Activated CD8-positive, alpha-beta memory T cell treated with anti-CD3 and anti-CD28 coated beads for 1 hour (primary cell): ENCODE measurements around the gene THAP5.
A peak's percentile ranks its signal among the peaks of the same experiment; 100 is the strongest.

Experiments used
- DNase-seq, 2 donors: peaks; one replicate each; pipeline ENCODE4 v3.0.0-alpha.2; 2020; ENCODE audit warnings: low read depth in 1 of 2; ENCODE audit errors: extremely low read depth in 1 of 2

THAP5 gene, protein sequence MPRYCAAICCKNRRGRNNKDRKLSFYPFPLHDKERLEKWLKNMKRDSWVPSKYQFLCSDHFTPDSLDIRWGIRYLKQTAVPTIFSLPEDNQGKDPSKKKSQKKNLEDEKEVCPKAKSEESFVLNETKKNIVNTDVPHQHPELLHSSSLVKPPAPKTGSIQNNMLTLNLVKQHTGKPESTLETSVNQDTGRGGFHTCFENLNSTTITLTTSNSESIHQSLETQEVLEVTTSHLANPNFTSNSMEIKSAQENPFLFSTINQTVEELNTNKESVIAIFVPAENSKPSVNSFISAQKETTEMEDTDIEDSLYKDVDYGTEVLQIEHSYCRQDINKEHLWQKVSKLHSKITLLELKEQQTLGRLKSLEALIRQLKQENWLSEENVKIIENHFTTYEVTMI

DNA sequence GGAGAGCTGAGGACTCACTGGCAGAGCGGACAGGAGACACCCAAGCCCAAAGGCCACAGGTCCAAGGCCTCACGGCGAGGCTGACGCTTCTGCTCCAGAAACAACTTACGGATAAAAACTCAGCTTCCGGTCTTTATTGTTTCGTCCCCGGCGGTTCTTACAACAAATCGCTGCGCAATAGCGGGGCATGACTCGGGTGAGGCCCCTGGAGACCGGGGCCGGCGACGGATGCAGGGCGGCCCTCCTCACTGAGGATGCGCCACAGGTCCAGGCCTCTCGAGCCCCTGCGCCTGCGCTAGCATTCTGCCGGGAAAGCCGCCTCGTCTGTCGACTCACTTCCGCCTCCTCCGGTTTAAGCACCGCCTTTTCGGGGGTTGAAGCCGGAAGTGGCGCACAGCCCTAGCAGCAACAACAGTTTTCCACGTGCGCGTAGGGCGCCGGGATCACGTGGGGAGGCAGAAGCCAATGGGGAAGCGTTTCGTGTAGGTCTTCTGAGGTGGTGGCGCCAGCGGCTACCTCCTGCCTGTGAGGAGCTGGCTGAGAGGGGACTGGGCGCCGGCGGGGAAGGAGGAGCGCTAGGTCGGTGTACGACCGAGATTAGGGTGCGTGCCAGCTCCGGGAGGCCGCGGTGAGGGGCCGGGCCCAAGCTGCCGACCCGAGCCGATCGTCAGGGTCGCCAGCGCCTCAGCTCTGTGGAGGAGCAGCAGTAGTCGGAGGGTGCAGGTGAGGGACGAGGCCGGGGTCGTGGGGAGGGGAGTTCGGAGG lies at the start of gene THAP5, which contains the start of gene DNAJB9:
Gene THAP5, minus strand, starts transcription at position 326 of the 765 bp plus-strand sequence. Its CDS starts 137 bp downstream, at position 189.
Gene DNAJB9, plus strand, starts transcription at position 494 of the 765 bp plus-strand sequence. CDS start 1,853 bp downstream, outside the sequence.
- DNase-seq = peak; percentile 98 to 99

DNA sequence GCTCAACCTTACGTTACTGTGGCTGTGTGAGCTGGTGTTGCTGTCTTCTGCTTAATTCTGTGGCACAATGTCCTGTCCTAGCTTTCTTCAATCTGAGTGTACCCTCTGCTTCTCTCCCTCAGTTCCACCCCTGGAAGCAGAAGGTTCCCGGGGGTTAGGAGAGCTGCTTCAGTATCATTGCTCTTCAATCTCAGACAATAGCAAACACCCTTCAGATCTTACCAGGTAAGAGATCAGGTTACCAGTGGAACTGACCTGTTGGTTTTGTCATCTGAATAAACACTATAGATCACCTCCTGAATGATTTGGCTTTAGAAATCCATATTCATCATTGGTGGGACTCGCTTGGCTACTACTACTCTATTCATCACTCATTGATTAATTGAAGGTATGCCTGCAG lies 48.5 kb upstream of the THAP5 start:
- no peak for DNase-seq

DNA sequence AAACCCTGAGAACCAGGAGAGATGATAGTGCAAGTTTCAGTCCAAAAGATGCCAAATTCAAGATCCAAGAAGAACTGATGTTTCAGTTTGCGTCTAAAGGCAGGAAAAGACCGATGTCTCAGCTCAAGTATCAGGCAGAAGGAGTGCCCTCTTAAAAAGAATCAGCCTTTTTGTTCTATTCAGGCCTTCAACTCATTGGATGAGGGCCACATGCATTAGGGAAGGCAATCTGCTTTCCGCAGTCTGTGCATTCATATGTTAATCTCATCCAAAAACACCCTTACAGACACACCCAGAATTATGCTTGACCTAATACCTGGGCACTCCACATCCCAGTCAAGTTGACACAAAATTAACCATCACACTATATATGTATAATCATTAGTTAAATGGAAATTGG lies 45.4 kb upstream of the THAP5 start:
- no peak for DNase-seq

DNA sequence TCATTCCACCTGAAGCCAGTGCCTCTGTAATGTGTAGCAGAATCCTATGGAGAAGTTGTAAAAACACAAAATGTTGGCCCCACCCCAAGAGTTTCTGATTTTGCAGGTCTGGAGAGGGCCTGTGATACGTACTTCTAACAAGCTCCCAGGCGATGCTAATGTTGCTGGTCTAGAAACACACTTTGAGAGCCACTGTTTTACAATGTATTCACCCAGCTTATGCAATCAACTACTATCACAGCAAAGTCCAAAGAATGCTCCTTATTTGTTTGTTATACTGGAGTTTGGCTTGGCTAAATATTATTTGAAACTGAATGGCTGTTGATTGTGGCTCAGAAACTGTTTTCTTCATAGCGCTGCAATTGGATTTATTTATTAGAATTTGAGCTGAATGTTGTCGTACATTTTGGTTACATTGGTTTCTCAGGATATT lies 44.5 kb upstream of the THAP5 start:
- DNase-seq = no peak

DNA sequence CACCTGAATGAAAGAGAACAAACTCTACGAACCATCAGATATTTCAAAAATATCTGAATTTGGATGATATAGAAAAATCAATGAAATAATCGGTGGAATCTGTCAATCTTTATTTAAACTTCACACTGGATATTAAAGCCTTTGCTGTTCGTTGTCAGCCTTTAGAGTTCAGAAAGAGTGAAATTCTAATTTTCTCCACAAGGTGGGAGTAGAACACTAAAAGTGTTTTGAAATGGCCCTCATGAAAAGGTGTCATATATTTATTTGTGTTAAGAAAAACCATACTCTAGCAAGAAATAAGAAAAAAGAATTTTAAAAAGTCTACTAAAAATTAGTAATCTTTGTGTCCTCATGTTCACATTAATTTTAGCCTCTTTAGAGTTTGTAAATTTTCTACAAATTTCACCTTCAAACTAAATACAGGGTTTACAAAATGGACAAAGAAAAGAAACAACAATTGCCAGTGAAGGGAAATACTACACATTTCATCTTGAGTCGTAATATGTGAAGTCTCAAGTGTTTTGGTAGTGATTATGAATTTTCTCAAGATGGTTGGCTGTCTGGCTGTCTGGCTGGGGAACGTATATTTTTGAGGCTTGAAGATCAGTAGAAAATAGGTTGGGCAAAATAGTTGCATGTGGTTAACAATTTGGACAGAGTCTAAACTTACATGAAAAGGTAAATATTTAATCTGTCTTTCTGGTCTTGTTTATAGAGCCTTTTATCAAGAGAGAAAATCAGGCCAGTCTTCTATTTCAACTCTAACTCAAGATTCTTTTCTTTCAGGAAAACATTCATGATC lies 43.8 kb upstream of the THAP5 start:
- no peak for DNase-seq

DNA sequence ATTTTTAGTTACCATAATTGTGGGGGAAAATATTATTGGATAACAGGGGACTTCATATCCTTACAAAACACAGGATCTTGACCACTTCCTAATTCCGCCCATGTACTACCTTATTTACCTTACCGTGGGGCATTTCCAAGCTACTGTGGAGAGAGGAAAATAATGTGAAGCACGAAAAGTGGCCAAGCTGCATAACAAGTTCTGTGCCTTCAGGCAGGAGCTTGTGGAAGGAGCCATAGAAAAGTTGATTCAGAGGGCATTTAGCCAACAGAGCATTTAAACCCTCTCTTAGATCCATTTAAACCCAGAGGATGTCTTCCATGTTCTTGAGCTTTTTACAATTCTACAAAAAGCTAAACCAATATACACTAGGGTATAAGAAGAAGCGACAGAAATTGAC lies 41.8 kb upstream of the THAP5 start:
- no peak for DNase-seq

DNA sequence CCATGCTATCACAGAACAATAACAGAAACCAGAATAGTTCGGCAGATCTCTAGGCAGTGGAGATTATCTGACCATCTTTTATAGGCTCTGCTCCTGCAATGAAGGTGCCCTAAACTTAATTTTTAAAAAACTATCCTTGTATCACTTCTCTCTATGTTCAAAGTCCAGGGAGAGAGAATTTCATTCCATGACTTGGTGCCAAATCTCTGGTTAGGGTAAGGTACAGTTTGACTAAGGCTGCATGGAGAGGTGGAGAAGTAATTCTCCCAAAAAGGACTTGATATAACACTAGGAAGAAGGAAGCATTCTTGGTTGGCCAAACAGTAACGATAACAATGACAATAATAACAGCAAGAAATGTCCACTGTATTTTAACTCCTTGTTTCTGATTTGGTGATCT lies 40.1 kb upstream of the THAP5 start:
- no peak for DNase-seq

DNA sequence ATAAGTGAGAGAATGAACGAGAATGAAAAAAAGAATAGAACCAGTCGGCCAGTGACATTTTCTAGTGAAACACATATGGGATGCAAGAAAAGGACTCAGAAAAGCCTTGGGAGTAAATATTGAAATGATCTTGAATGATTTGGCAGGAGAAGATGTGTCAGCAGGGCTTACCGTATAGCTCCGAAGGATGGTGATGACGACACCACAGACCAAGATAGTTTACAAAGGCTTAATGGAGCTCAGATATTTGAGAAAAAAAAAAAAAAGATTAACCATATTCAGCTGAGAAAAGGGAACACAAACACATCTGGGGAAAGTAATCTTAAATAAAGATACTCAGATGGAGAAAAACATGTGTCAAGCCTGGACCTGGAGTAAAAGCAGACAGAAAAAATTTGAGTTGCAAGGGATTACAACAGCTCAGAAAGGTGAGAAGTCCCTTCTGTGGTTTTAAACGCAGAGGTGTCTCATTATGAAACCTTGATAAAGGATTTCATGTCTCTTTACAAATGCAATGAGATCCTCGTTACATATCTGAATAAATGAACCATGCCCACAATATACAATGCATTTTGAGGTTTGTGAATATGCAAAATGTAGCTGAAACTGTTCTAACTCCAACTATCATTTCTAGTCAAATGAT lies 36.2 kb upstream of the THAP5 start:
- no peak for DNase-seq

DNA sequence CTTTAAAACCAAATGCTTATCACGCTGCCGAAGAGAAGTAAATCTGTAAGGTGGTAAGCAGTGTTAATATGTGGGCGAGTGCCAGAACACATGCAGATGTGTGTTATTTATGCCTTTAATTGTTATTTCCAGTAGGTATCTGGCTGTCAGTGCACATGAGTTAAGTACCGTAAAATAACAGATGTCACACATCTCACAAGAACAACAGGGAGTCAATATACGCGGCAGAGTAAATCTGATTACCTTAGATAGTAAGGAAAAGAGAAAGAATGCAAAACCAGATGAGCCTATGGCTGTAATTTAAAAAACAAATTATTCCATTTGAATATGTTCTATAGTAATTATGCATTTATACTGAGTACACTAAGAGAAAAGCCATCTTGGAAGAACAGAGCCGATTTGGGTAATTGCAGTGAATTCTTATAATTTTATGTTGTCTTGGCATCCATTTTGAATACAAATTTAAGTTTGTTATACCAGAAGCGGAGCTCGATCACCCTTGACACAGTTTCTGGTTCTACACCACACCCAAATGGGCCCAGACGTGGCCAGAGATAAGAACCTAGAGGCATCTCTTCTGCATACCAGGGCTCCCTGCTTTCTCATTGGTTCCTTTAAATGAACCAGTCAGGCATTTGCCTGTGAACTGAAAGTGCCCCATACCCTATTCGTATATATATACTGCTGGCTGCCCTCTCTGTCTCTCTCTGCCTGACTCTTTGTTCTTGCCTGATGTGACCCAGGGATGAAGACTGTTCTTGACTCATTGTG lies 35.0 kb upstream of the THAP5 start:
- no peak for DNase-seq

DNA sequence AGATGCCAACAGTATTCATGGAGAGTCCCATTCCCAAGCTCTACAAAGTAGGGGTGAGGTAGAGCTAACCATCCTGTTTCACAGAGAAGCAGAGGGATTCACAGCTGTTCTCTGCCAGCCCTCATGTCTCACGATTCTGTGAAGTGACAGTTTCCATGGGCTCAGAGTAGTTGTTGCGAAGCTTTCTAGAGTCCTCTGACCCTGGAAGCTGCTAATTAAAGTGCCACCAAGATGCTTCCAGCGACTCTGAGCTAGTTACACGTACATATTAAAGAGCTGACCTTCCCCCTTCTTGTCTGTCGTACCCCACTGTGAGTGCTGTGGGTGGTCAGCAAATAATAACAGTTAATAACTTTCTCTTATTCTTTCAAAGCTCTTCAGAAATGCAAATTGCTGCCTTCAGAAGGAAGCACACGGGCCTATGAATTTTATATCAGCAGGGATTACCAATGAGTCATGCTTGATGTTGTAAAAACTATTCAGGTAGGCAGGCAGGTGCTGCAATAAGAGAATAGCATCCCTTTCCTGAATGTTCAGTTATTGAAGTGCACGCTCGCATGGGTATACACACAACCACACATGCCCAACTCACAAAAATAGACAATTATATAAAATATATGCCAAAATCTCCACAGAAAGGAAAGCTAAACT lies 34.3 kb upstream of the THAP5 start:
- DNase-seq = no peak

DNA sequence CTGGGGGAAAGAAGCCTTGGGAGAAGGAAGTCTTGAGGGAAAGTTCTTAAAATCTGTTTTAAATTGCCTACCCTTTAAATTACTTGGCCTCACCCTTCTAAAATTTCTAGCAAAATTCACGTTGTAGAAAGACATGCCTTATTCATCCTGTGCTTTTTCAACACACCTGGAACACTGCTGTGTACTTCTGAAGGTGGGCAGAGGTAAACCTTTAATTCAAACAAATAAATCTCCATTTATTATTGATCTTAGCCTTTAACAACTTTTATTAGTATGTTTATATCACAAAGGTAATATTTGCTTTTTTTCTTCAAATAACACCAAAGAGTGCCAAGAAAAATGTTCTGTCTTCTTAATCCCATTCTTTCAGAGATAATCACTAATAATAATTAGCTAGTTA lies 30.9 kb upstream of the THAP5 start:
- DNase-seq = no peak

DNA sequence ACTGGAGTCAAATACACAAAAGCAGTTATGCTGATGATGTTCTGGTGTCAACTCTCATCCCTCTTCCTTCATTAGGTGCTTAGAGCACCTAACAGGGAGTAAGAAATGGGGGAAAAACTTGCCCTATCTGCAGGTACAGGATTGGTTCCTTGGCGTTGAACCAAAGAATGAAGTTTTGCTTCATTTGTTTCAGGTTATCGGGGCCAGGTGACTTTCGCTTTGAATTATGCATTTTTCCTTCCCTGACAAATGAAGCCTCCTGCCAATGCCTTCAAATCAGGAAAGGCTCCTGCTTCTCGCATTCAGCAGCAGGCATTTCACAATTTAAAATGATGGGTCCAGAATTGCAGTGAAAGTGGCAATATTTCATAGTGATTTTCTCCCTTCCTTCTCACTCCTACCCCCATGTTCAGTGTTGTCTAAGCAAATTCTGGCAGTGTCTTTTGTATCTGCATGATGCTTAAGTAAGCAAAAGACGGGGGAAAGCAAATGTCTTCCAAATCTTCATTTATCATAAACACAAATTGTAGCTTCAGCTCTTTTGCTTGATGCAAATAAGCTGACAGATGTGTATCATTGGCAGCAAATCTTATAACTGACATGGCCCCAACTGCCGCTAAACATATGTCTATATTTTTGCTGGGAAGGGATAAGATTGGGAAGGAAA lies 29.5 kb upstream of the THAP5 start:
- no peak for DNase-seq

DNA sequence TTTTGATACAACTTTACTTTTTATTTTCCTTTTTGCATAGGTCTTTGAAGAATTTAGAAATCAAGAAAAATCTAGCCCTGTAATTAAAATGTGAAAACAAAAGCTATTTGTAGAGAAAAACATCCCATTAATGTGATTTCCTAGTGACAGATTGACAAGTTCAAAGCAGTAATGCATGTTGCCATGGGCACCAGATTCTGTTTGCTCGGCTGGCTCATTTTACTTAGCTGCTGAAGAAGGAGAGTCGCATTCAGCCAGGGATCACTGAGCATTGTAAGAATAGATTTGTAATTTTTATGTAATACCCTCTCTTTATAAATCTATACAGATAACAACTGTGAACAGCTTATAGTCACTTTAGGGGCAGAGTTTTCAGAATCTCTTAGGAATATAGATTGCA lies 28.6 kb upstream of the THAP5 start:
- no peak for DNase-seq

DNA sequence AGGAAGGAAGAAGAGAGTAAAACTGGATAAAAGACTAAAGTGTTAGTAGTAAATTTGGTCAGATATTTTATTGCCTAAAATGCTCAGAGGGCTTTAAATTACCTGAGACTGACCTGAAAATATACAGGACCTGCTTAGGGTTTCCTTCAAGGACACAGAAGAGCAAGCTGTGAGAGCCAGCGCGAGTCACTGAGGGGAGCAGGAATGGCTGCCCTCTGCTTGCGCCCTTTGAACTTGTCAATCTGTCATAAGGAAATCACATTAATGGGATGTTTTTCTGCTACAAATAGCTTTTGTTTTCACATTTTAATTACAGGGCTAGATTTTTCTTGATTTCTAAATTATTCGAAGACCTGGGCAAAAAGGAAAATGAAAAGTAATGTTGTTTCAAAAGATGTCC lies 27.1 kb upstream of the THAP5 start:
- DNase-seq = no peak

DNA sequence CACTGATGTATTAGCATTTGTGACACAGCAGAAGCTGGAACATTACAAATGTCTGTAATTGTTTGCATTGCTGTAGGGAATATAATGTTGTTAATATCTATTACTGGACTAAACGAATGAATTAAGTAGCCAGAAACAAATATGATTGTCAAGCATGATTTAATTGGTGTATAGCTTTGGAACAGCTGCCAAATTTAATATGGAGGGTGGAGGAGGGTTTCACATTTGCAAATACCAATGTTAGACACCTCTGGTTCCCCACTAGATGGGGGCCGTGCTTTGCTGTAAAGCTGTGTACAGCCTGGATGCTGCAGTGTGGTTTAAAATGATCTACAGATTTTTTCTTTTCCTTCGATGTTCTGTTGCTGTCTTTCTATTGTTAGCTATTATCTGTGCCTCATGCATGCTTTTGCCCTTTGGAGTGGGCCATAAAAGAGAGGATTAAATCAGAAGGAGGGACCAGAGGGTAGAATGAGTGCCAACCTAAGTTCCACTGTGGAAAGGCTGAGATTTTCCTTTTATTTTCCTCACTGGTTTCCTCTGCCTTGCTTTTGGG lies 23.2 kb upstream of the THAP5 start:
- DNase-seq = no peak

DNA sequence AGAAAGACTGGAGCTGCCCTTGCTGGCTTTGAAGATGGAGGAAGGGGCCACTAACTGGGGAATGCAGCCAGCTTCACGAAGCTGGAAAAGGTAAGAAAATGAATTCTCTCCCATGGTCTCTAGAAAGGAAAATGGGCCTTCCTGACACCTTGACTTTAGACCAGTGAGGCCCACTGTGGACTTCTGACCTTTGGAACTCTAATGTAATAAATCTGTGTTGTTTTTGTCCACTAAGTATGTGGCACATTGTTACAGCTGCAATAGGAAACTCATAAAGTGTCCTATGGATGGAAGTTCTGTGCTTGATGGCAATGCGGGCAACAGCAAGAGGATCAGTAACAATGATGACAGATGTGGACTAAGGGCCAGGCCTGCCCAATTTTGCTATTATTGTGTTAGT lies 21.1 kb upstream of the THAP5 start:
- DNase-seq = no peak

DNA sequence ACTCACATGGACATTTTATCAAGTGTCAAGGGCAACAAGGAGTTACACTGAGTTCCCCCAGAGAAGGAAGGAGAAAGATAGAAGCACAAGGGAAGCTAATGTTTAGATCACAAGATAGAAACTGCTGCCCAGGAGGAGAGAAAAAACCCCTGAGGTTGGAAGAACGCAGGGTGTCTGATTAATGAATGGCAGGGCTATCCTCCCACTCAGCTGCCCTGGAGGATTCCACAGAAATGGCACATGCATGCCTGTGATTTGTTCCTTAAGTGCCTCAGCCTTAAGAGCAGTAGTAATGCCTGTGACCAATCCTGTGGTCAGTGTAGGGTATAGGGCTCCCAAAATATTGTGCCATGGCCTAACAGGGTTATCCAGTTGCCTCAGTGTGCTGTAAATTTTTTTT lies 20.4 kb upstream of the THAP5 start:
- no peak for DNase-seq

DNA sequence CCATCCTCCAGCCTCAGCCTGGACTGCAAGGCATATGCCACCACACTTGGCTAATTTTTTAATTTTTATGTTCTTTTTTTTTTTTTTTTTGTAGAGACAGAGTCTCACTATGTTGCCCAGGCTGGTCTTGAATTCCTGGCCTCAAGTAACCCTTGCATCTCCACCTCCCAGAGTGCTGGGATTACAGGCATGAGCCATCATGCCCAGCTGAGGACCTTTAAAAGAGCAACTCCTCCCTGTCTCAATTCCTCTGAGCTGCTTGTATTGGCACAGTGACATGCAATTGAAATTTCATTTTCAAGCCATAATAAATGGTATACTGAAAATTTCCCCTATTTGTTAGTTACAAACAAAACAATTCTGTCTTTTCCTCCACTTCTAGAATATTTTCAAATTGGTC lies 19.7 kb upstream of the THAP5 start:
- no peak for DNase-seq

DNA sequence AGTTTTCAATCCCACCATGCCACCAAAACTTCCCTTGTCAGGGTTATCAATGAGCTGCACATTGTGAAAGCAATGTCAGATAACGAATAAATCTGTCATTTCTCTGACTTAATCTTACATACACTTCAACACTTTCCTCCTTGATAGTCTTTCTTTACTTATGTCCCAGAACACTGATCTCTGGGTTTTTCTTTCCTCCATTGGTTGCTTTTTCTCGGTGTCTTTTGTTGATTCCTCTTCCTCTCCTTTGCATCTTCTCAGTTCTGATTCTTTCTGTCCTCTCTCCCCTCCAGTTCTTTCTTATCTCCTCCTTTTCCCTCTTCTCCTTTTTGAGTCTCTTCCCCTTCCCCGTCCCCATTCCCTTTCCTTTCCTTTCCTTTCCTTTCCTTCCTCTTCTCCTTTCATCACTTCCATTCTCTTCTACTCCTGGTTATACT lies 16.8 kb upstream of the THAP5 start:
- no peak for DNase-seq
